ENCODE results near the gene NFKBIB.
"Not testable (repeated sequence)": the region's sequence is repeated elsewhere in the genome, so short reads cannot be mapped to it uniquely, and the experiment has no call there.

The NFKBIB gene
- total RNA-seq: 32.0 to 56.5 reads per million in 2 donors

DNA sequence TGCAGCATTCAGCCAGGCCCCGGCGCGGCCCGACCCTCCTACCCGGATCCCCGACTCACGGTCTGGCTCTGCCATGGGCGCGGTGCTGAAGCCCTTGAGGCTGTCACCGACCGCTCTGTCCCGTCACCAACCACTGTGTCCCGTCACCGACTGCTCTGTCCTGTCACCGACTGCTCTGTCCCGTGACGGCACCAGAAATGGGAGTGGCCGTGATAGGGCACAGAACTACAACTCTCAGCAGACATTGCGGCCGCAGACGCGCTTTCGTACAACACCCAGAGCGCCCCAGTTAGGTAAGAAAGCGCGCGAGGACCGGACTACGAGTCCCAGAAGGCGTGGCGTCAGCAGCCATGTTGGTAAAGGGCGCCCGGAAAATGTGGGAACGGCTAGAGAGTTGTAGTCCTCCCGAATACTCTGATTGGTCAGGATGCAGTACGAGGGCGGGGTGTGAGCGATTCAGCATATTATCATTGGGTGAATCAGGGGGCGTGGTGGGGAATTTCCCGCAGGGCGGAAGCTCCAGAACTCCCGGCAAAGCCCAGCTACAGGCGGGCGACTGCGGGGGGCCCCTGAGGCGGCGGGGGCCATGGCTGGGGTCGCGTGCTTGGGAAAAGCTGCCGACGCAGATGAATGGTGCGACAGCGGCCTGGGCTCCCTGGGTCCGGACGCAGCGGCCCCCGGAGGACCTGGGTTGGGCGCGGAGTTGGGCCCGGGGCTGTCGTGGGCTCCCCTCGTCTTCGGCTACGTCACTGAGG is at the start of gene NFKBIB, which contains the start of gene SIRT2:
NFKBIB (plus strand) TSS at position 523 of the 755 bp plus-strand sequence; CDS start at position 587, 64 bp downstream.
SIRT2 (minus strand) TSS at position 172 of the 755 bp plus-strand sequence; CDS start at position 75, 97 bp downstream.
- peak; percentile 97 for DNase-seq

DNA sequence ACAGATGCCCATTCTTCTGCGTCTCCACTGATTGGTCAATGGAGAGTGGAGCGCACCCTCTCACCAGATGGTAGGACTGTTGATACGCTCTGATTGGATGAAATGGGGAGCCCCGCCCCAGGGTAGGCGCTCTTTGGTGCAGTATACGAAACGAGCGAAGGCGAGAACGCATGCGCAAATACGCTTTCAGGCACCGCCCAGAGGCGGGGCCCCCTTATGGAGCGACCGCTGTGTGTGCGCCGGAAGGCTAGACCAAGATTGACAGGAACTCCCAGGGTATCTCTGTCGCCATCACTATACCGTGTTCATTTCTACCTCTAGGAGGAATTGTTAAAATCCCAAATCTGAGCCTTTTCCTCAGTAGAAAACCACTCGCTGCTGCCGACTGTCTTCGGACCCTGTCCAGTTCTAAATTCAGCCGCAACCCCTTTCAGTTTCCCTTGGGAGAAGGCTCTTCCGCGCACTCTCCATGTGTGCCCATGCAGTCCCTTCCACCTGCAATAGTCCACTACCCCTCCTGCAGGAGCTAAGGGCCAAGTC is 49.3 kb upstream of the NFKBIB start:
- peak; percentile 92 for DNase-seq

DNA sequence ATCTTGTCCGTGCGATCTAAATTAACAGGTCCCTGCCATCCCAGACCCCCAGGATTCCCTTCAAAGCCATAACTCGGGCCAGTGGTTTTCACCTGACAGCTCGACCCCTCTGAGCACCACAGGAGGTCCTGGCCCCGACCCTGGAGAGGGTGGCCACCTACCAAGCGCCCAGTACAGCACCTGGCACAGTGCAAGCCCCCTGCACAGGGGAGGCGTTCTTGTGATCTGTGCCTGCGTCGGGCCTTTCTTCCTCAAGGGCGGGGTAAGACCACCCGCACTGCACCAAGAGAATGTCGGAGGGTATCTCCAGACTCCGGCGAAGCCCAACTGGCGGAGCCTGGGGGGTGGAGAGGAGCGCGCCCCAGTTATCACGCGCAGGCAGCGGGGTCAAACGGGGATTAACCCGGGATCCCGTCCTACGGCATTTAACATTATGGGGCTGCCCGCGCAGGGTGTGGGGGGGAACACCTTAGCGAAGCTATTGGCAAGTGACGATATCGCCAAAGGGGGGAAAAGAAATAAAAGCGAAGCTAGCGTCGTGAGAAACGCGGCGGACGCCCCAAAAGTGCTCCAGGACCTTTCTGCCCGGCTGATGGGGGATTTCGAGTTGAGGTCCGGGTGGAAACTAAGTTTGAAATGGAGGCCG is 48.7 kb upstream of the NFKBIB start:
- DNase-seq: peak; percentile 30

DNA sequence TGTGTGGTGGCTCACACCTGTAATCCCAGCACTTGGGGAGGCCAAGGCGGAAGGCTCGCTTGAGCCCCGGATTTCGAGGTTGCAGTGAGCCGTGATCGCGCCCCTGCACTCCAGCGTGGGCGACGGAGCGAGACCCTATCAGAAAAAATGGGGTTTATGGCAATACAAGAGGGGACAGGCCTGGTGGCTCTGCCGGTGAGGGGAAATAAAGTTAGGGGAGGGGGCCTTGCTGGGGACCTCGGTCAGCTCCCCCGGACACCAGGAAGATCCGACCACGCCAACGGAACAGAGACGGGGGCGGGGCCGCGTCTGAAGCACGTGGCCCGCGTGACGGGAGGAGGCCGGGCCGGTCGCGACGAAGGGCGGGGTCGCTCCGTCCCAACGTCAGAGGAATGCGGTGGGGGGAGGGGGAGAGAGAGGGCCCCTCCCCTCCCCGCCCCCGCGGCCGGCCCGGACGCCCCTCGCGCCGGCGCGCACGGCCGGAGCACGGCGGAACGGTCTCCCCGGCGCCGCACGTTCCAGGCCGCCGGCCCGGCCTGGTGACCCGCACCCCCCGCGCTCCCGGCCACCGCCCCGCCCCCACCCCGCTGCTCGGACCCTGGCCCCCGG is 48.0 kb upstream of the NFKBIB start:
- peak; percentile 86 for DNase-seq

GRCh38 chr19:38852231-38853044 is 47.3 kb upstream of the NFKBIB start:
- peak; percentile 50 for DNase-seq

GRCh38 chr19:38853214-38853613 is 46.6 kb upstream of the NFKBIB start:
- no peak for DNase-seq

DNA sequence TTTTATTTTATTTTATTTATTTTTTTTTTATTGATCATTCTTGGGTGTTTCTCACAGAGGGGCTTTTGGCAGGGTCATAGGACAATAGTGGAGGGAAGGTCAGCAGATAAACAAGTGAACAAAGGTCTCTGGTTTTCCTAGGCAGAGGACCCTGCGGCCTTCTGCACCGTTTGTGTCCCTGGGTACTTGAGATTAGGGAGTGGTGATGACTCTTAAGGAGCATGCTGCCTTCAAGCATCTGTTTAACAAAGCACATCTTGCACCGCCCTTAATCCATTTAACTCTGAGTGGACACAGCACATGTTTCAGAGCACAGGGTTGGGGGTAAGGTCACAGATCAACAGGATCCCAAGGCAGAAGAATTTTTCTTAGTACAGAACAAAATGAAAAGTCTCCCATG is 44.8 kb upstream of the NFKBIB start:
- not testable (repeated sequence) for DNase-seq

DNA sequence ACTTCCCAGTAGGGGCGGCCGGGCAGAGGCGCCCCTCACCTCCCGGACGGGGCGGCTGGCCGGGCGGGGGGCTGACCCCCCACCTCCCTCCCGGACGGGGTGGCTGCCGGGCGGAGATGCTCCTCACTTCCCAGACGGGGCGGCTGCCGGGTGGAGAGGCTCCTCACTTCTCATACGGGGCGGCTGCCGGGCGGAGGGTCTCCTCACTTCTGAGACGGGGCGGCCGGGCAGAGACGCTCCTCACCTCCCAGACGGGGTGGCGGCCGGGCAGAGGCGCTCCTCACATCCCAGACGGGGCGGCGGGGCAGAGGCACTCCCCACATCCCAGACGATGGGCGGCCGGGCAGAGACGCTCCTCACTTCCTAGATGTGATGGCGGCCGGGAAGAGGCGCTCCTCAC is 44.0 kb upstream of the NFKBIB start:
- not testable (repeated sequence) for DNase-seq

- no peak for DNase-seq
Observed at GRCh38 chr19:38856813-38857212, 43.0 kb upstream of the NFKBIB start.

DNA sequence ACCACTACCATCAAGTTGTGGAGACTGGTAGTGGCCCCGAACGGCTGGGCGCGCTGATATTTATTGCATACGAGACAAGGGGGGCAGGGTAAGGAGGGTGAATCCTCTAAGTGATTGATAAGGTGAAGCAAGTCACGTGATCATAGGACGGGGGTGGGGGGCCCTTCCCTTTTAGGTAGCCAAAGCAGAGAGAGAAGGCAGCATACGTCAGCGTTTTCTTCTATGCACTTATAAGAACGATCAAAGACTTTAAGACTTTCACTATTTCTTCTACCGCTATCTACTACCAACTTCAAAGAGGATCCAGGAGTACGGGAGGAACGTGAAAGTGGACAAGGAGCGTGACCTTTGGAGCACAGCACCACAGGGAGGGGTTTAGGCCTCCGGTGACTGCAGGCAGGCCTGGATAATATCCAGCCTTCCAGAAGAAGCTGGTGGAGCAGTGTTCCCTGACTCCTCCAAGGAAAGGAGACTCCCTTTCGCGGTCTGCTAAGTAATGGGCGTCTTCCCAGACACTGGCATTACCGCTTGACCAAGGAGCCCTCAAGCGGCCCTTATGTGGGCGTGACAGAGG is 40.1 kb upstream of the NFKBIB start:
- not testable (repeated sequence) for DNase-seq

GRCh38 chr19:38861368-38861767 is 38.4 kb upstream of the NFKBIB start:
- no peak for DNase-seq

DNA sequence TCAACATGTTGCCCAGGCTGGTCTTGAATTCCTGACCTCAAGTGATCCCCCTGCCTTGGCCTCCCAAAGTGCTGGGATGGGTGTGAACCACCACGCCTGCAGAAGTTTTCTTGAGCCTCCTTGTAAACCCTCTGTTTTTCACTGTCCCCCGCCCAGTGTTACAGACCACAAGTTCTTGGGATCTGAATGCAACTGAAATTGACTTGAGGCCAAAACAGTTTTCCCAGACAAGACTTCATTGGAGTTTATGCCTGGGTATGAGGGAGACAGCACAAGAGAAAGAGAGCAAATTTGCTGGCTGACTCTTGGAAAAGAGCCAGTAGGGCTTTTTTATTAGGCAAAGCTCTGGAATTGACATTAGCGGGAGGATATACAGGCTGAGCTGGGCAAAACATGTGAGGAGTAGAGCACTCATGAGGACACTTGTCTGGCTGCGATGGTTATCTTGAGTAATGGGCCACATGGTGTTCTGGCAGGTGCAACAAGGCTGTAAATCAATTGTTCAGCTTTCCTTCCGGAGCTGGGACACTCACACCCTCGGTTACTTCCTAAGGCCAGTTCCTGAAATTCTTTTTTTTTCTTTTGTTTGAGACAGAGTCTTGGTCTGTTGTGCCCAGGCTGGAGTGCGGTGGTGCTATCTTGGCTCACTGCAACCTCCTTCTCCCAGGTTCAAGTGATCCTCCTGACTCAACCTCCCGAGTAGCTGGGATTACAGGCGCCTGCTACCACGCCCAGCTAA is 37.3 kb upstream of the NFKBIB start:
- no peak for DNase-seq

DNA sequence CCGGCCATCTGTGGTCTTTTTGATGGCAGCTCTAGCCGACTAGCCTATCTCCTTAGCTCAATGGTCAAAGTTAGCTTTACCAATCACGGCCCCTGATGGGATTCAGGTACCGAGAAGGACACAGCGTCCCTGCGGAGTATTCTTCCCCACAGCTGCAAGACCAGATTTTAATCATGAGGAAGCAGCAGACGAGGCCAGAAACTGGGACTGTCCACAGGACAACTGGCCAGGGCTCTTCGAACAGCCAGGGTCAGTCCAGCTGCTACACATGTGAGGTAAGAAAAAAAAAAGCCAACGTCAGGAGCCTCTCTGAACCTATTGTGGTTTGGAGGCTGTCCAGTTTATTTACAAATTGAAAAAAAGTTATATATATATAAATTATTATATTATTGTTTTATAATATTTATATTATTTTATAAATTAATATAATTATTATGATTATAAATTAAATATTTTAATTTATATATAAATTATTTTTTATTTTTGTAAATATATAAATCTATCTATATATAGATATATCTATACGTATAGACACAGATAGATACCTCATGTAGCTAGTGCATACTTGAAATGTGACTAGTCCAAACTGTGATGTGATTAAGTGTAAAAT is 32.5 kb upstream of the NFKBIB start:
- DNase-seq: no peak

- DNase-seq: no peak
Observed at GRCh38 chr19:38868551-38868950, 31.2 kb upstream of the NFKBIB start.

DNA sequence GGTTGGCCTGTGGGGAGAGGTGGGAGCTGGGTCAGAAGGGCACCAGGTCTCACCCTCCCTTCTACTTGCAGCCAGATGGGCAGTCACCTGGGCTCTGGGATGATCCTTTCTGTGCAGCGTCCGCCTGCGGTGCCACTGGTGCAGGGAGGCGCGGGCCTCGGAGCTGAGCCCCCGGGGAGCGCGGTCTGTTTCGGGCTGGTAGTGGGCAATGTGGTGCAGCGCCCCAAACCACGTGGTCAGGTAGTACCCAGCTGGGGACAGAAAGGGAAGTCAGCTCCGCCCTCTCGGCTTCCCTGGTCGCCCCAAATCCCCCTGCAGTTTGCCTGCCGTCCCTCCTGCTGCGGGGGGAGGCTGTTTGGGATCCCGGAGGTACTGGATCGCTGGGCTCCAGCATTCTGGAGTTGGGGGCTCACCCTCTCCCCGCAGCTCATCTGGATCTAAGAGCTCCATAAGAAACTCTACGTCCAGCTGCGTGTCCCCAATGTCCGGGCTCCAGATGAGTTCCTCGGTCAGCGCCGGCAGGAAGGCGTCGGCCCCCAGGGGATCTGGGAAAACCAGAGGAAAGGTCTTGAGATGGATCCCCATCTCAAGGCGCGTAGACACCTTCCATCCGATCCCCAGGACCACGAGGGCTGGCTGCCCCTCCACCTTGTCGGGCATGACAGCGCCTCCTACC is 30.5 kb upstream of the NFKBIB start:
- DNase-seq: no peak

- DNase-seq: peak; percentile 92
Observed at GRCh38 chr19:38869836-38870607, 29.7 kb upstream of the NFKBIB start.

DNA sequence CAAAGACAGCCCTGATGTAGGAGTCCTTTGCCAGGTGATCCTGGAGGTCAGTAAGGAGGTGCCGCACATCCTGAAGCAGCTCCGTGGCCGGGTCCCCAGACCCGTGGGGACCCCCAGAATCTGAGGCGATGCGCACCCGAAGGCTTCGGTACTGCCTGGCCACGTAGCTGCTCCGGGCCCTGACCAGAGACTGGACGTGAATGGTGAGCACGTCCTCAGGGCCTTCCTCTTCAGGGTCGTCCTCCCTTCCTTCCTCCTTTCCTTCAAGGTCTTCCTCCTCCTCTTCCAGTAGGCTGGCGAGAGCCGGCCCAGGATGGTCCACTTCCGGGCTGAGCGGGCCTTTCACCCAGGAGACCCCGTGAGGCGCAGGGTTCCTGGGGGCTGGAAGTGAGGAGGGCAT is 29.2 kb upstream of the NFKBIB start:
- no peak for DNase-seq

GRCh38 chr19:38873400-38873799 is 26.4 kb upstream of the NFKBIB start:
- not testable (repeated sequence) for DNase-seq

DNA sequence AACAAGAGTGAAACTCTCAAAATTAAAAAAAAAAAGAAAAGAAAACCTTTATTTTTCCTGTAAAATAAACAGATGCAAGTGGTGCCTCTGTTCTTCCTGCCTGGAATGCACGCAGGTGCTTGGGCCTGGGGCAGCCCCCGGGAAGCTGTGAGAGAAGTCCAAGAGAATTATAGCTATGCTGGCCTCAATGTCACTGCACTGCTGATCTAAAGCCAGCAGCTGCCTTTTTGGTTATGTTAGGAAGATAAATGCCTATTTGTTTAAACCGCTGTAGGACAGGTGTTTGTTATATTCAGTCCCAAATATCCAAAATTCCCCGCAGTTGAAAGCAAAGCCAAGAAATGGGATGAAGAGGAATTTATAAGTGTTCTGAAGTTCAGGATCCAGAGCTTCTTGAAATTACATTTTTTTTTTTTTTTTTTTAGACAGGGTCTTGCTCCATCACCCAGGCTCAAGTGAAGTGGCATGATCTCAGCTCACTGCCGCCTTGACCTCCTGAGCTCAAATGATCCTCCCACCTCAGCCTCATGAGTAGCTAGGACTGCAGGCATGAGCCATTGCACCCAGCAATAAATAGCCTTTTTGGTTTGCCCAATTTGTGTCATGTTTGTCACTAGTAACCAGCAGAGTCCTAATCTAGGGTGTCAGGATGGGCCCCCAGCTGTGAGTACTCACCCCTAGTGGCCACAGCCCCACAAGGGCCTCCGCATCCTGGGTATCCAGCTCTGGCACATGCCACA is 23.9 kb upstream of the NFKBIB start:
- no peak for DNase-seq

All from T-helper 9 cell (primary cell).